ENCODE results near the gene RALBP1.

GRCh38 chr18:9577361-9577760 is 102.0 kb downstream of the RALBP1 start:
- TF ChIP-seq CTCF (IDR thresholded peaks at IDR 0.05) (no peak), POLR2AphosphoS5 (IDR thresholded peaks at IDR 0.05) (no peak)
